Activated CD4-positive, alpha-beta T cell treated with anti-CD3 and anti-CD28 coated beads, Interleukin-2, amount 50 U/mL, for 4 hours (primary cell): ENCODE measurements around the gene FLCN.

ENCODE experiments used
- DNase-seq, 2 experiments: peaks; one replicate each; pipeline ENCODE4 v3.0.0-alpha.2; 2020

FLCN gene

GRCh38 chr17:17164676-17165075 is 72.3 kb downstream of the FLCN start:
- no peak for DNase-seq

- DNase-seq: no peak
Measured at GRCh38 chr17:17164156-17164555, 72.8 kb downstream of the FLCN start.
